CD14-positive monocyte (primary cell): ENCODE data around the gene ZC3H7A. TPM values are rescaled to one million over a fixed set of nuclear protein-coding genes. Genes with fewer than 3 reads are reported as not detected.
"Not testable (repeated sequence)": the region's sequence is repeated elsewhere in the genome, so short reads cannot be mapped to it uniquely, and the experiment has no call there.

Experiments used
- DNase-seq, 3 donors: peaks; one replicate each; pipeline ENCODE4 v3.0.0-alpha.2; 2011 to 2022
- H2AFZ ChIP-seq: 2 replicates; pipeline ENCODE4 v1.6.0; 2012; ENCODE audit warnings: mild to moderate bottlenecking, low read depth, low read length, inconsistent platforms; ENCODE audit not compliant: insufficient read depth, poor library complexity, severe bottlenecking
- H3K27ac ChIP-seq, 2 donors: 1 replicate in 1 of 2; 2 replicates in 1 of 2; pipeline ENCODE4 v1.5.1; 2012 to 2013; ENCODE audit warnings: low read length in 2 of 2, control low read depth in 1 of 2, inconsistent platforms in 1 of 2, low read depth in 1 of 2, mild to moderate bottlenecking in 1 of 2
- H3K27me3 ChIP-seq, 2 donors: one replicate each; pipeline versions ENCODE4 v1.6.0 to v1.6.1; 2011 to 2013; ENCODE audit warnings: low read length in 2 of 2; ENCODE audit not compliant: control insufficient read depth in 2 of 2, insufficient read depth in 2 of 2
- H3K36me3 ChIP-seq, 2 donors: replicated peaks in 1 of 2; 1 replicate in 1 of 2; 2 replicates in 1 of 2; pipeline versions ENCODE4 v1.5.1 to v1.6.1; 2012 to 2013; ENCODE audit warnings: low read length in 2 of 2, control low read depth in 1 of 2, inconsistent platforms in 1 of 2, mild to moderate bottlenecking in 1 of 2; ENCODE audit not compliant: insufficient read depth in 2 of 2, control insufficient read depth in 1 of 2
- H3K4me1 ChIP-seq, 2 donors: 1 replicate in 1 of 2; 2 replicates in 1 of 2; pipeline versions ENCODE4 v1.5.1 to v1.6.1; 2012 to 2013; ENCODE audit warnings: low read length in 2 of 2, control low read depth in 1 of 2, inconsistent platforms in 1 of 2, mild to moderate bottlenecking in 1 of 2, moderate library complexity in 1 of 2; ENCODE audit not compliant: insufficient read depth in 2 of 2, control insufficient read depth in 1 of 2
- H3K4me2 ChIP-seq: replicated peaks from 2 replicates; pipeline ENCODE3; 2012; ENCODE audit warnings: low read length, moderate library complexity, mild to moderate bottlenecking; ENCODE audit not compliant: poor library complexity, severe bottlenecking; ENCODE audit errors: extremely low read depth
- H3K4me3 ChIP-seq, 3 experiments: fragments of 200-600 bp in 1 of 3; sonication (generic) in 1 of 3; replicated peaks in 1 of 3; 1 replicate in 2 of 3; 2 replicates in 1 of 3; pipeline ENCODE4 v1.5.1; 2011 to 2013; ENCODE audit warnings: low read length in 3 of 3, mild to moderate bottlenecking in 3 of 3, control low read depth in 2 of 3, low read depth in 2 of 3, inconsistent platforms in 1 of 3, moderate library complexity in 1 of 3
- H3K79me2 ChIP-seq: 2 replicates; pipeline ENCODE4 v1.6.0; 2012; ENCODE audit warnings: mild to moderate bottlenecking, control low read depth, inconsistent platforms, low read length, moderate library complexity; ENCODE audit not compliant: insufficient read depth
- H3K9ac ChIP-seq: 2 replicates; pipeline ENCODE4 v1.6.0; 2017; ENCODE audit warnings: low read length, mild to moderate bottlenecking; ENCODE audit not compliant: insufficient read depth, poor library complexity, severe bottlenecking
- H3K9me3 ChIP-seq, 2 donors: replicated peaks in 1 of 2; 1 replicate in 1 of 2; 2 replicates in 1 of 2; pipeline versions ENCODE4 v1.5.1 to v1.6.1; 2012 to 2013; ENCODE audit warnings: low read length in 2 of 2, control low read depth in 1 of 2; ENCODE audit not compliant: control insufficient read depth in 1 of 2, insufficient read depth in 1 of 2
- H4K20me1 ChIP-seq: 2 replicates; pipeline ENCODE4 v1.6.0; 2012; ENCODE audit warnings: mild to moderate bottlenecking, low read length, control low read depth, moderate library complexity; ENCODE audit not compliant: insufficient read depth
- H3K27ac Mint-ChIP-seq, 7 donors: one replicate each; pipeline ENCODE4 v1.8.0; 2020; ENCODE audit warnings: mild to moderate bottlenecking in 7 of 7, mixed read lengths in 7 of 7, moderate library complexity in 6 of 7, inconsistent platforms in 2 of 7
- H3K27me3 Mint-ChIP-seq, 3 donors: one replicate each; pipeline ENCODE4 v1.8.0; 2021 to 2022; ENCODE audit warnings: low read depth in 3 of 3, mild to moderate bottlenecking in 3 of 3, mixed read lengths in 3 of 3, moderate library complexity in 3 of 3, inconsistent platforms in 1 of 3
- H3K36me3 Mint-ChIP-seq, 2 donors: one replicate each; pipeline ENCODE4 v1.8.0; 2020; ENCODE audit warnings: mixed read lengths in 2 of 2, inconsistent platforms in 1 of 2, mild to moderate bottlenecking in 1 of 2
- H3K4me1 Mint-ChIP-seq: one replicate; pipeline ENCODE4 v1.8.0; 2020; ENCODE audit warnings: mild to moderate bottlenecking, mixed read lengths
- H3K4me3 Mint-ChIP-seq, 2 donors: one replicate each; pipeline ENCODE4 v1.8.0; 2020; ENCODE audit warnings: mild to moderate bottlenecking in 2 of 2, mixed read lengths in 2 of 2, moderate library complexity in 1 of 2
- H3K9me3 Mint-ChIP-seq, 7 donors: one replicate each; pipeline ENCODE4 v1.8.0; 2020 to 2022; ENCODE audit warnings: mixed read lengths in 7 of 7, mild to moderate bottlenecking in 6 of 7, moderate library complexity in 6 of 7, inconsistent platforms in 2 of 7
- WGBS: methylation state at CpG from one replicate; pipeline ENCODE4 v1.1.5; 2013; ENCODE audit warnings: missing lambda C conversion rate; ENCODE audit not compliant: insufficient coverage; 5-methylcytosine and 5-hydroxymethylcytosine counted together
- intact Hi-C, 2 donors: fragments of 100-400 bp; cut with micrococcal nuclease; formaldehyde crosslinking; loops; one replicate each; pipeline versions ENCODE4 v1.15.0 to v1.15.1; 2023
- polyA plus RNA-seq, 3 donors: library from polyadenylated mRNA; depleted of rRNA in 1 of 3; unstranded in 2 of 3; stranded (reverse) in 1 of 3; fragments of 300-500 nt in 2 of 3; fragments of >200 nt in 1 of 3; fragmentation: Illumina TruSeq in 2 of 3; gene quantifications; 1 replicate in 2 of 3; 2 replicates in 1 of 3; pipeline ENCODE4 v1.2.3, GENCODE V29; 2012 to 2021
- TF ChIP-seq, protein P1 (sequence below): fragments of 200-600 bp; IDR thresholded peaks from one replicate; pipeline ENCODE4 v1.8.0; 2022; ENCODE audit warnings: antibody characterized with exemption, mild to moderate bottlenecking

Gene ZC3H7A
- polyA plus RNA-seq, 3 donors, result 22.6 to 62.0 (median 27.5) TPM

DNA sequence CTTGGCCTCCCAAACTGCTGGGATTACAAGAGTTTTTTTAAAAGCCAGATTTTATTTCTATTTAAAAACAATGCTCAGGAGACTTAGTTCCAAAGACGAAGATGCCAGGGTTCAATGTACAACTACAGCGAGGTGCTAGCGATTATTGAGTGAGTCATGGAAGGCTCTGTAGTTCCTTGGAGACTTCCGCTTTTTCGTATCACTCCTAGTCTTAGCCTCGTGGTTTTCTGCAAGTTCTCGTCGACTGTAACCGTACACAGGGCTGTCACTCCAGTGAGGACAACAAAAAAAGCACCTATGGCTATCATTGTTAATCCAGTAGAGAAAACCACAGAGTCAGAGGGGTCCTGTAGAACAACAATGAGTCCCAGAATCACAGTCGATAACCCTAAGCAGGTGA lies 22.7 kb upstream of the ZC3H7A start:
- H3K9me3 ChIP-seq, result no peaks in the 10 kb centered on the region
- peaks cover 0 to 3% of the 10 kb centered on the region in 2 donors for H3K36me3 Mint-ChIP-seq
- peaks cover 0 to 4% (median 1%) of the 10 kb centered on the region in 3 donors for H3K27me3 Mint-ChIP-seq
- intact Hi-C loops, result no loop called here
- 8% methylated on average over 9 of the region's 10 CpGs for WGBS
- H4K20me1 ChIP-seq, result no peaks in the 10 kb centered on the region
- H3K9me3 Mint-ChIP-seq, result peaks cover 0 to 5% (median 0%) of the 10 kb centered on the region in 7 donors
- no peaks in the 10 kb centered on the region for H3K79me2 ChIP-seq
- H3K4me3 Mint-ChIP-seq, result no peak overlapping the region
- no peak overlapping the region for H3K4me2 ChIP-seq
- H3K4me1 ChIP-seq, result peaks cover 45 to 80% of the 10 kb centered on the region in 2 donors
- no peak overlapping the region for H2AFZ ChIP-seq
- peak overlapping the region; percentile 20 to 88 (median 80) for H3K27ac Mint-ChIP-seq
- no peaks in the 10 kb centered on the region for H3K36me3 ChIP-seq
- TF ChIP-seq, protein P1, sequence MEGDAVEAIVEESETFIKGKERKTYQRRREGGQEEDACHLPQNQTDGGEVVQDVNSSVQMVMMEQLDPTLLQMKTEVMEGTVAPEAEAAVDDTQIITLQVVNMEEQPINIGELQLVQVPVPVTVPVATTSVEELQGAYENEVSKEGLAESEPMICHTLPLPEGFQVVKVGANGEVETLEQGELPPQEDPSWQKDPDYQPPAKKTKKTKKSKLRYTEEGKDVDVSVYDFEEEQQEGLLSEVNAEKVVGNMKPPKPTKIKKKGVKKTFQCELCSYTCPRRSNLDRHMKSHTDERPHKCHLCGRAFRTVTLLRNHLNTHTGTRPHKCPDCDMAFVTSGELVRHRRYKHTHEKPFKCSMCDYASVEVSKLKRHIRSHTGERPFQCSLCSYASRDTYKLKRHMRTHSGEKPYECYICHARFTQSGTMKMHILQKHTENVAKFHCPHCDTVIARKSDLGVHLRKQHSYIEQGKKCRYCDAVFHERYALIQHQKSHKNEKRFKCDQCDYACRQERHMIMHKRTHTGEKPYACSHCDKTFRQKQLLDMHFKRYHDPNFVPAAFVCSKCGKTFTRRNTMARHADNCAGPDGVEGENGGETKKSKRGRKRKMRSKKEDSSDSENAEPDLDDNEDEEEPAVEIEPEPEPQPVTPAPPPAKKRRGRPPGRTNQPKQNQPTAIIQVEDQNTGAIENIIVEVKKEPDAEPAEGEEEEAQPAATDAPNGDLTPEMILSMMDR, result no peak
- peaks cover 59% of the 10 kb centered on the region for H3K4me1 Mint-ChIP-seq
- peak; percentile 79 to 90 (median 79) for DNase-seq
- no peaks in the 10 kb centered on the region for H3K27me3 ChIP-seq
- H3K4me3 ChIP-seq, result no peak overlapping the region
- H3K9ac ChIP-seq, result no peak overlapping the region
- H3K27ac ChIP-seq, result peak overlapping the region in 1 of 2 donors; percentile 70

DNA sequence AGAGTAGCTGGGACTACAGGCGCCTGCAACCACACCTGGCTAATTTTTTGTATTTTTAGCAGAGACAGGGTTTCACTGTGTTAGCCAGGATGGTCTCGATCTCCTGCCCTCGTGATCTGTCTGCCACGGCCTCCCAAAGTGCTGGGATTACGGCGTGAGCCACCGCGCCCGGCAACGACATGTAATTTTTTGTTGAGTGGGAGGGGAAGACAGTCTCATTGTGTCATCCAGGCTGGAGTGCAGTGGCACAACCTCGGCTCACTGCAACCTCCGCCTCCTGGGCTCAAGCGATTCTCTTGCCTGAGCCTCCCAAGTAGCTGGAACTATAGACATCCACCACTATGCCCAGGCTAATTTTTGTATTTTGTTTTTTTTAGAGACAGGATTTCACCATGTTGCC lies 21.9 kb upstream of the ZC3H7A start:
- H3K9me3 Mint-ChIP-seq, H3K4me3 Mint-ChIP-seq, H3K36me3 Mint-ChIP-seq, H3K9ac ChIP-seq, H3K4me3 ChIP-seq, H3K27me3 ChIP-seq, H3K9me3 ChIP-seq, H3K27ac ChIP-seq, H2AFZ ChIP-seq, H4K20me1 ChIP-seq, intact Hi-C loops, H3K79me2 ChIP-seq, H3K27me3 Mint-ChIP-seq, DNase-seq, H3K36me3 ChIP-seq, H3K4me2 ChIP-seq: not testable (repeated sequence)
- WGBS, result 98% methylated on average over 6 of the region's 13 CpGs
- Mint-ChIP-seq H3K4me1 (peaks cover 58% of the 10 kb centered on the region), H3K27ac (peak overlapping the region in 1 of 7 donors; percentile 50)
- peaks cover 45 to 80% of the 10 kb centered on the region in 2 donors for H3K4me1 ChIP-seq
